ENCODE results near the gene PODNL1.

The PODNL1 gene

GRCh38 chr19:13902993-13903555, 35.1 kb downstream of the PODNL1 start:
- H3K36me3 ChIP-seq (ENCODE audit: insufficient read depth, low read length): no peaks in the 10 kb centered on the region
- no peaks in the 10 kb centered on the region for H3K9me3 ChIP-seq (ENCODE audit: low read length)
- no peak overlapping the region for H3K4me3 ChIP-seq (ENCODE audit: low read length)
- no peak overlapping the region for H2AFZ ChIP-seq (ENCODE audit: low read depth, low read length)
- no peaks in the 10 kb centered on the region for H3K4me1 ChIP-seq (ENCODE audit: insufficient read depth, low read length)
- no peaks in the 10 kb centered on the region for H3K27me3 ChIP-seq (ENCODE audit: insufficient read depth, low read length)

GRCh38 chr19:13899912-13900584, 38.2 kb downstream of the PODNL1 start:
- no peaks in the 10 kb centered on the region for H3K36me3 ChIP-seq (ENCODE audit: insufficient read depth, low read length)
- H3K9me3 ChIP-seq (ENCODE audit: low read length): no peaks in the 10 kb centered on the region
- H3K4me3 ChIP-seq (ENCODE audit: low read length): no peak overlapping the region
- no peaks in the 10 kb centered on the region for H3K4me1 ChIP-seq (ENCODE audit: insufficient read depth, low read length)
- H3K27me3 ChIP-seq (ENCODE audit: insufficient read depth, low read length): no peaks in the 10 kb centered on the region
- no peak overlapping the region for H2AFZ ChIP-seq (ENCODE audit: low read depth, low read length)

GRCh38 chr19:13899393-13899792, 38.8 kb downstream of the PODNL1 start:
- Histone ChIP-seq H3K27me3 (ENCODE audit: insufficient read depth, low read length) (no peaks in the 10 kb centered on the region), H2AFZ (ENCODE audit: low read depth, low read length) (no peak overlapping the region)

GRCh38 chr19:13896227-13896626, 42.0 kb downstream of the PODNL1 start:
- Histone ChIP-seq H3K4me1 (ENCODE audit: insufficient read depth, low read length) (no peaks in the 10 kb centered on the region), H3K27me3 (ENCODE audit: insufficient read depth, low read length) (no peaks in the 10 kb centered on the region), H2AFZ (ENCODE audit: low read depth, low read length) (no peak overlapping the region), H3K36me3 (ENCODE audit: insufficient read depth, low read length) (peaks cover 2% of the 10 kb centered on the region), H3K4me3 (ENCODE audit: low read length) (no peak overlapping the region), H3K9me3 (ENCODE audit: low read length) (no peaks in the 10 kb centered on the region)

More at GRCh38 chr19:13899393-13899792, 38.8 kb downstream of the PODNL1 start:
- Histone ChIP-seq H3K4me3 (ENCODE audit: low read length) (no peak overlapping the region), H3K4me1 (ENCODE audit: insufficient read depth, low read length) (no peaks in the 10 kb centered on the region), H3K36me3 (ENCODE audit: insufficient read depth, low read length) (no peaks in the 10 kb centered on the region), H3K9me3 (ENCODE audit: low read length) (no peaks in the 10 kb centered on the region)

- no peaks in the 10 kb centered on the region for H3K9me3 ChIP-seq (ENCODE audit: low read length)
- peaks cover 2% of the 10 kb centered on the region for H3K36me3 ChIP-seq (ENCODE audit: insufficient read depth, low read length)
- H3K4me1 ChIP-seq (ENCODE audit: insufficient read depth, low read length): no peaks in the 10 kb centered on the region
- no peak overlapping the region for H3K4me3 ChIP-seq (ENCODE audit: low read length)
- no peaks in the 10 kb centered on the region for H3K27me3 ChIP-seq (ENCODE audit: insufficient read depth, low read length)
- no peak overlapping the region for H2AFZ ChIP-seq (ENCODE audit: low read depth, low read length)
Observed at GRCh38 chr19:13894552-13894951, 43.7 kb downstream of the PODNL1 start.

- no peaks in the 10 kb centered on the region for H3K27me3 ChIP-seq (ENCODE audit: insufficient read depth, low read length)
- H2AFZ ChIP-seq (ENCODE audit: low read depth, low read length): no peak overlapping the region
- H3K4me1 ChIP-seq (ENCODE audit: insufficient read depth, low read length): no peaks in the 10 kb centered on the region
- H3K36me3 ChIP-seq (ENCODE audit: insufficient read depth, low read length): peaks cover 2% of the 10 kb centered on the region
- no peaks in the 10 kb centered on the region for H3K9me3 ChIP-seq (ENCODE audit: low read length)
- H3K4me3 ChIP-seq (ENCODE audit: low read length): no peak overlapping the region
Observed at GRCh38 chr19:13892870-13893269, 45.3 kb downstream of the PODNL1 start.

GRCh38 chr19:13890136-13890535, 48.1 kb downstream of the PODNL1 start:
- no peak overlapping the region for H3K4me3 ChIP-seq (ENCODE audit: low read length)

GRCh38 chr19:13888281-13888680, 49.9 kb downstream of the PODNL1 start:
- Histone ChIP-seq H2AFZ (ENCODE audit: low read depth, low read length) (no peak overlapping the region), H3K4me1 (ENCODE audit: insufficient read depth, low read length) (no peaks in the 10 kb centered on the region), H3K27me3 (ENCODE audit: insufficient read depth, low read length) (no peaks in the 10 kb centered on the region), H3K36me3 (ENCODE audit: insufficient read depth, low read length) (no peaks in the 10 kb centered on the region), H3K4me3 (ENCODE audit: low read length) (no peak overlapping the region), H3K9me3 (ENCODE audit: low read length) (no peaks in the 10 kb centered on the region)

More at GRCh38 chr19:13890136-13890535, 48.1 kb downstream of the PODNL1 start:
- no peaks in the 10 kb centered on the region for H3K4me1 ChIP-seq (ENCODE audit: insufficient read depth, low read length)
- no peak overlapping the region for H2AFZ ChIP-seq (ENCODE audit: low read depth, low read length)
- H3K27me3 ChIP-seq (ENCODE audit: insufficient read depth, low read length): no peaks in the 10 kb centered on the region
- no peaks in the 10 kb centered on the region for H3K9me3 ChIP-seq (ENCODE audit: low read length)
- H3K36me3 ChIP-seq (ENCODE audit: insufficient read depth, low read length): peaks cover 2% of the 10 kb centered on the region

GRCh38 chr19:13887517-13887916, 50.7 kb downstream of the PODNL1 start:
- Histone ChIP-seq H3K4me3 (ENCODE audit: low read length) (no peak overlapping the region), H2AFZ (ENCODE audit: low read depth, low read length) (no peak overlapping the region)

GRCh38 chr19:13887018-13887436, 51.2 kb downstream of the PODNL1 start:
- Histone ChIP-seq H3K36me3 (ENCODE audit: insufficient read depth, low read length) (no peaks in the 10 kb centered on the region), H3K4me3 (ENCODE audit: low read length) (no peak overlapping the region), H2AFZ (ENCODE audit: low read depth, low read length) (no peak overlapping the region)

More at GRCh38 chr19:13887517-13887916, 50.7 kb downstream of the PODNL1 start:
- Histone ChIP-seq H3K27me3 (ENCODE audit: insufficient read depth, low read length) (no peaks in the 10 kb centered on the region), H3K4me1 (ENCODE audit: insufficient read depth, low read length) (peaks cover 2% of the 10 kb centered on the region), H3K36me3 (ENCODE audit: insufficient read depth, low read length) (no peaks in the 10 kb centered on the region), H3K9me3 (ENCODE audit: low read length) (no peaks in the 10 kb centered on the region)

GRCh38 chr19:13885826-13886365, 52.3 kb downstream of the PODNL1 start:
- Histone ChIP-seq H3K27me3 (ENCODE audit: insufficient read depth, low read length) (no peaks in the 10 kb centered on the region), H3K4me1 (ENCODE audit: insufficient read depth, low read length) (peaks cover 12% of the 10 kb centered on the region), H3K4me3 (ENCODE audit: low read length) (no peak overlapping the region)

More at GRCh38 chr19:13887018-13887436, 51.2 kb downstream of the PODNL1 start:
- peaks cover 2% of the 10 kb centered on the region for H3K4me1 ChIP-seq (ENCODE audit: insufficient read depth, low read length)
- H3K27me3 ChIP-seq (ENCODE audit: insufficient read depth, low read length): no peaks in the 10 kb centered on the region
- H3K9me3 ChIP-seq (ENCODE audit: low read length): no peaks in the 10 kb centered on the region

GRCh38 chr19:13884726-13885591, 53.3 kb downstream of the PODNL1 start:
- no peak overlapping the region for H2AFZ ChIP-seq (ENCODE audit: low read depth, low read length)
- no peaks in the 10 kb centered on the region for H3K36me3 ChIP-seq (ENCODE audit: insufficient read depth, low read length)
- no peaks in the 10 kb centered on the region for H3K27me3 ChIP-seq (ENCODE audit: insufficient read depth, low read length)
- H3K4me1 ChIP-seq (ENCODE audit: insufficient read depth, low read length): peaks cover 19% of the 10 kb centered on the region
- H3K9me3 ChIP-seq (ENCODE audit: low read length): no peaks in the 10 kb centered on the region
- H3K4me3 ChIP-seq (ENCODE audit: low read length): no peak overlapping the region

More at GRCh38 chr19:13885826-13886365, 52.3 kb downstream of the PODNL1 start:
- H3K9me3 ChIP-seq (ENCODE audit: low read length): no peaks in the 10 kb centered on the region
- no peak overlapping the region for H2AFZ ChIP-seq (ENCODE audit: low read depth, low read length)
- H3K36me3 ChIP-seq (ENCODE audit: insufficient read depth, low read length): no peaks in the 10 kb centered on the region
